Tongue (tissue), 2 donors: ENCODE measurements around the gene EPSTI1. TPM values are rescaled to one million over a fixed set of nuclear protein-coding genes. Genes with fewer than 3 reads are reported as not detected.
"Not testable (repeated sequence)": the region's sequence is repeated elsewhere in the genome, so short reads cannot be mapped to it uniquely, and the experiment has no call there.

Experiments
- DNase-seq: peaks from one replicate; pipeline ENCODE4 v3.0.0-alpha.2; 2015
- total RNA-seq: library from RNA; depleted of rRNA; stranded (reverse); fragments of >200 nt; gene quantifications from one replicate; pipeline ENCODE4 v1.2.3, GENCODE V29; 2014

EPSTI1 gene
- total RNA-seq, 1 donor from 2014 or later, result 4.5 TPM

- peak; percentile 23 for DNase-seq
These were observed 98.8 kb downstream of the EPSTI1 start for GRCh38 chr13:42893214-42893671.

- no peak for DNase-seq
These were observed 99.3 kb downstream of the EPSTI1 start for GRCh38 chr13:42892760-42893159.

- DNase-seq, result no peak
These were observed 100.5 kb downstream of the EPSTI1 start for GRCh38 chr13:42891591-42891990.

GRCh38 chr13:42885325-42885724 lies 106.7 kb downstream of the EPSTI1 start:
- no peak for DNase-seq

- DNase-seq, result peak; percentile 88
These were observed 108.1 kb downstream of the EPSTI1 start for GRCh38 chr13:42883771-42884467.

GRCh38 chr13:42883142-42883541 lies 108.9 kb downstream of the EPSTI1 start:
- no peak for DNase-seq

- peak; percentile 85 for DNase-seq
These were observed 111.9 kb downstream of the EPSTI1 start for GRCh38 chr13:42880056-42880605.

GRCh38 chr13:42878721-42879120 lies 113.3 kb downstream of the EPSTI1 start:
- DNase-seq, result no peak

- DNase-seq, result no peak
These were observed 115.0 kb downstream of the EPSTI1 start for GRCh38 chr13:42876887-42877545.

- DNase-seq, result no peak
These were observed 115.7 kb downstream of the EPSTI1 start for GRCh38 chr13:42876270-42876714.

GRCh38 chr13:42875475-42876269 lies 116.4 kb downstream of the EPSTI1 start:
- DNase-seq, result peak; percentile 61

GRCh38 chr13:42874221-42874620 lies 117.8 kb downstream of the EPSTI1 start:
- DNase-seq, result no peak

GRCh38 chr13:42873081-42873480 lies 119.0 kb downstream of the EPSTI1 start:
- no peak for DNase-seq

GRCh38 chr13:42867232-42867631 lies 124.8 kb downstream of the EPSTI1 start:
- no peak for DNase-seq

GRCh38 chr13:42865768-42866102 lies 126.3 kb downstream of the EPSTI1 start:
- peak; percentile 58 for DNase-seq

GRCh38 chr13:42864952-42865767 lies 126.9 kb downstream of the EPSTI1 start:
- no peak for DNase-seq

- DNase-seq, result not testable (repeated sequence)
These were observed 129.7 kb downstream of the EPSTI1 start for GRCh38 chr13:42862370-42862769.

GRCh38 chr13:42860485-42860884 lies 131.6 kb downstream of the EPSTI1 start:
- DNase-seq, result no peak

GRCh38 chr13:42859760-42860159 lies 132.3 kb downstream of the EPSTI1 start:
- no peak for DNase-seq

GRCh38 chr13:42855410-42855809 lies 136.6 kb downstream of the EPSTI1 start:
- no peak for DNase-seq

GRCh38 chr13:42852136-42852535 lies 139.9 kb downstream of the EPSTI1 start:
- DNase-seq, result no peak

GRCh38 chr13:42849200-42849599 lies 142.8 kb downstream of the EPSTI1 start:
- DNase-seq, result no peak
